ENCODE measurements around the gene SEMA3A. TPM values are rescaled to one million over a fixed set of nuclear protein-coding genes. Genes with fewer than 3 reads are reported as not detected.

SEMA3A gene
- total and polyA plus RNA-seq, 2 experiments from 2014 or later: 19.8 to 46.4 TPM

DNA sequence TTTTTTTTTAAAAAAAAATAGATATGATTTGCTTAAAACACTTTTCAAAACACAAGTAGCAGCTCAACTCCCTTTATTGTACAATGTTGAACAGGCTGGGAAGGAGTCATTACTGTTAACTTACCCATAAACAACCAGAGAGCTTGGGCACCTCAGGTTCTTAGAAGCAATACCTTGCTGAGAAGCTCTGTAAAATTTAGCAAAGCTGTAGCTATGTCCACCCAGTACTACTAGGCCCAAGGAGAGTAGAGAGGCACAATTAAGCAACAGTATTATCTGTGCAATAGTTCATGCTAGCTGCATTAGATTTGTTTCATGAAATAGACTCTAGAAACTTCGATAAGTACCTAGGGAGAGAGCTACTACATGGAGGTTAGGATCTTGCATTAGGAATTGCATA lies 32.0 kb downstream of the SEMA3A start:
- H3K9me3 Mint-ChIP-seq: no peaks in the 10 kb centered on the region
- H3K4me3 Mint-ChIP-seq: no peak overlapping the region
- no peaks in the 10 kb centered on the region for H3K27me3 Mint-ChIP-seq (ENCODE audit: insufficient read depth, low read depth, poor library complexity)
- Histone ChIP-seq H3F3A (replicated peaks; ENCODE audit: low read depth) (no peaks in the 10 kb centered on the region; the same call in 1 of the 2 replicates), H3K27me3 (ENCODE audit: insufficient read depth) (no peaks in the 10 kb centered on the region), H3K27ac (ENCODE audit: low read depth) (0 out of 2 replicates have a peak overlapping the region, but pooled peaks have one; percentile 14), H4K20me1 (replicated peaks; ENCODE audit: insufficient read depth) (no peaks in the 10 kb centered on the region; the same call in 1 of the 2 replicates), H3K4me3 (no peak overlapping the region), H3K9me2 (ENCODE audit: insufficient read depth) (no peaks in the 10 kb centered on the region), H3K4me2 (no peak overlapping the region), H3K79me2 (replicated peaks; ENCODE audit: insufficient read depth) (peaks cover 78% of the 10 kb centered on the region), H3K36me3 (ENCODE audit: insufficient read depth) (no peaks in the 10 kb centered on the region), H3K4me1 (ENCODE audit: insufficient read depth) (peaks cover 21% of the 10 kb centered on the region), H2AFZ (no peak overlapping the region)
- H3K27ac Mint-ChIP-seq: peak overlapping the region; percentile 73
- TF ChIP-seq, protein P1, sequence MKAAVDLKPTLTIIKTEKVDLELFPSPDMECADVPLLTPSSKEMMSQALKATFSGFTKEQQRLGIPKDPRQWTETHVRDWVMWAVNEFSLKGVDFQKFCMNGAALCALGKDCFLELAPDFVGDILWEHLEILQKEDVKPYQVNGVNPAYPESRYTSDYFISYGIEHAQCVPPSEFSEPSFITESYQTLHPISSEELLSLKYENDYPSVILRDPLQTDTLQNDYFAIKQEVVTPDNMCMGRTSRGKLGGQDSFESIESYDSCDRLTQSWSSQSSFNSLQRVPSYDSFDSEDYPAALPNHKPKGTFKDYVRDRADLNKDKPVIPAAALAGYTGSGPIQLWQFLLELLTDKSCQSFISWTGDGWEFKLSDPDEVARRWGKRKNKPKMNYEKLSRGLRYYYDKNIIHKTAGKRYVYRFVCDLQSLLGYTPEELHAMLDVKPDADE (IDR thresholded peaks at IDR 0.05): no peak
- TF ChIP-seq, protein P2, sequence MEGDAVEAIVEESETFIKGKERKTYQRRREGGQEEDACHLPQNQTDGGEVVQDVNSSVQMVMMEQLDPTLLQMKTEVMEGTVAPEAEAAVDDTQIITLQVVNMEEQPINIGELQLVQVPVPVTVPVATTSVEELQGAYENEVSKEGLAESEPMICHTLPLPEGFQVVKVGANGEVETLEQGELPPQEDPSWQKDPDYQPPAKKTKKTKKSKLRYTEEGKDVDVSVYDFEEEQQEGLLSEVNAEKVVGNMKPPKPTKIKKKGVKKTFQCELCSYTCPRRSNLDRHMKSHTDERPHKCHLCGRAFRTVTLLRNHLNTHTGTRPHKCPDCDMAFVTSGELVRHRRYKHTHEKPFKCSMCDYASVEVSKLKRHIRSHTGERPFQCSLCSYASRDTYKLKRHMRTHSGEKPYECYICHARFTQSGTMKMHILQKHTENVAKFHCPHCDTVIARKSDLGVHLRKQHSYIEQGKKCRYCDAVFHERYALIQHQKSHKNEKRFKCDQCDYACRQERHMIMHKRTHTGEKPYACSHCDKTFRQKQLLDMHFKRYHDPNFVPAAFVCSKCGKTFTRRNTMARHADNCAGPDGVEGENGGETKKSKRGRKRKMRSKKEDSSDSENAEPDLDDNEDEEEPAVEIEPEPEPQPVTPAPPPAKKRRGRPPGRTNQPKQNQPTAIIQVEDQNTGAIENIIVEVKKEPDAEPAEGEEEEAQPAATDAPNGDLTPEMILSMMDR (conservative IDR thresholded peaks at IDR 0.05; ENCODE audit: low read depth in 2 of 2): no peak
- TF ChIP-seq POLR2AphosphoS5 (IDR thresholded peaks at IDR 0.05; ENCODE audit: low read depth): no peak
- no peak for TF ChIP-seq EZH2 (IDR thresholded peaks at IDR 0.05; ENCODE audit: low read depth, unreplicated experiment)
- TF ChIP-seq ZNF114 (CRISPR knock-in tag; IDR thresholded peaks at IDR 0.05): no peak
- ATAC-seq: peak; percentile 35; the same call in 1 of the 3 replicates
- no peak for DNase-seq (ENCODE audit: low spot score)
- peaks cover 12% of the 10 kb centered on the region for H3K4me1 Mint-ChIP-seq
- no peaks in the 10 kb centered on the region for H3K36me3 Mint-ChIP-seq (ENCODE audit: low read depth)

DNA sequence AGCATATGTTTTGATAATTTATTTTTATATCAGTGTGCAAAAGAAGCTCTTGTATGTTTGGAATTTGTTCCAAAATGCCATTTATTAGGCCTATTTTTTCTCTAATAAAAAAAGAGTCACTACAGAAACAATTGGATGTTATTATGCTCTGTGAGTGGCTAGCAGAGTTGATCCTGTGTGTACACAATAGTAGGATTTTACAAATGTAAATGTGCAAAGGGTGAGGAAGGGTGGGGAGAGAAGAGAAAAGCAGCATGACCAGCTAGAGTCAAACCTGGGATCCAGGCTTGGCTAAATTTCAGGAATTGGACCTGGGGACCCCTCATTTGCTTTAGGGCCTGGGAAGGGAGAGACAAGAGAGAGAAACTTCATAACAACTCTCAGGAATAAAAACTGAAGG lies 32.5 kb downstream of the SEMA3A start:
- H3K4me1 ChIP-seq (ENCODE audit: insufficient read depth): peaks cover 26% of the 10 kb centered on the region
- Mint-ChIP-seq H3K4me3 (no peak overlapping the region), H3K27ac (peak overlapping the region; percentile 82), H3K9me3 (no peaks in the 10 kb centered on the region), H3K4me1 (peaks cover 17% of the 10 kb centered on the region), H3K27me3 (ENCODE audit: insufficient read depth, low read depth, poor library complexity) (no peaks in the 10 kb centered on the region), H3K36me3 (ENCODE audit: low read depth) (no peaks in the 10 kb centered on the region)
- H3K36me3 ChIP-seq (ENCODE audit: insufficient read depth): no peaks in the 10 kb centered on the region
- H3K79me2 ChIP-seq (replicated peaks; ENCODE audit: insufficient read depth): peaks cover 78% of the 10 kb centered on the region
- no peaks in the 10 kb centered on the region for H3F3A ChIP-seq (replicated peaks; ENCODE audit: low read depth)
- DNase-seq (ENCODE audit: low spot score) (no peak), ATAC-seq (no peak)
- H3K27me3 ChIP-seq (ENCODE audit: insufficient read depth): no peaks in the 10 kb centered on the region
- no peaks in the 10 kb centered on the region; the same call in 1 of the 2 replicates for H4K20me1 ChIP-seq (replicated peaks; ENCODE audit: insufficient read depth)
- H3K27ac ChIP-seq (ENCODE audit: low read depth): no peak overlapping the region; the same call in 1 of the 2 replicates
- no peak overlapping the region; the same call in 1 of the 2 replicates for H3K4me2 ChIP-seq
- no peak overlapping the region for H3K4me3 ChIP-seq
- no peak overlapping the region for H2AFZ ChIP-seq
- H3K9me2 ChIP-seq (ENCODE audit: insufficient read depth): no peaks in the 10 kb centered on the region
- TF ChIP-seq, protein P1 (IDR thresholded peaks at IDR 0.05): no peak
- TF ChIP-seq ZNF114 (CRISPR knock-in tag; IDR thresholded peaks at IDR 0.05) (no peak), EZH2 (IDR thresholded peaks at IDR 0.05; ENCODE audit: low read depth, unreplicated experiment) (no peak), CREB1 (CRISPR knock-in tag; IDR thresholded peaks at IDR 0.05; ENCODE audit: low read depth) (no peak)
- TF ChIP-seq, protein P3, sequence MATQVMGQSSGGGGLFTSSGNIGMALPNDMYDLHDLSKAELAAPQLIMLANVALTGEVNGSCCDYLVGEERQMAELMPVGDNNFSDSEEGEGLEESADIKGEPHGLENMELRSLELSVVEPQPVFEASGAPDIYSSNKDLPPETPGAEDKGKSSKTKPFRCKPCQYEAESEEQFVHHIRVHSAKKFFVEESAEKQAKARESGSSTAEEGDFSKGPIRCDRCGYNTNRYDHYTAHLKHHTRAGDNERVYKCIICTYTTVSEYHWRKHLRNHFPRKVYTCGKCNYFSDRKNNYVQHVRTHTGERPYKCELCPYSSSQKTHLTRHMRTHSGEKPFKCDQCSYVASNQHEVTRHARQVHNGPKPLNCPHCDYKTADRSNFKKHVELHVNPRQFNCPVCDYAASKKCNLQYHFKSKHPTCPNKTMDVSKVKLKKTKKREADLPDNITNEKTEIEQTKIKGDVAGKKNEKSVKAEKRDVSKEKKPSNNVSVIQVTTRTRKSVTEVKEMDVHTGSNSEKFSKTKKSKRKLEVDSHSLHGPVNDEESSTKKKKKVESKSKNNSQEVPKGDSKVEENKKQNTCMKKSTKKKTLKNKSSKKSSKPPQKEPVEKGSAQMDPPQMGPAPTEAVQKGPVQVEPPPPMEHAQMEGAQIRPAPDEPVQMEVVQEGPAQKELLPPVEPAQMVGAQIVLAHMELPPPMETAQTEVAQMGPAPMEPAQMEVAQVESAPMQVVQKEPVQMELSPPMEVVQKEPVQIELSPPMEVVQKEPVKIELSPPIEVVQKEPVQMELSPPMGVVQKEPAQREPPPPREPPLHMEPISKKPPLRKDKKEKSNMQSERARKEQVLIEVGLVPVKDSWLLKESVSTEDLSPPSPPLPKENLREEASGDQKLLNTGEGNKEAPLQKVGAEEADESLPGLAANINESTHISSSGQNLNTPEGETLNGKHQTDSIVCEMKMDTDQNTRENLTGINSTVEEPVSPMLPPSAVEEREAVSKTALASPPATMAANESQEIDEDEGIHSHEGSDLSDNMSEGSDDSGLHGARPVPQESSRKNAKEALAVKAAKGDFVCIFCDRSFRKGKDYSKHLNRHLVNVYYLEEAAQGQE (IDR thresholded peaks at IDR 0.05; ENCODE audit: unreplicated experiment): no peak
